HS-5 (cell line): ENCODE data around the gene SDCBP2.

ENCODE experiments used
- DNase-seq: peaks from one replicate; pipeline ENCODE4 v3.0.0-alpha.2; 2012; ENCODE audit warnings: low read depth

The SDCBP2 gene, protein sequence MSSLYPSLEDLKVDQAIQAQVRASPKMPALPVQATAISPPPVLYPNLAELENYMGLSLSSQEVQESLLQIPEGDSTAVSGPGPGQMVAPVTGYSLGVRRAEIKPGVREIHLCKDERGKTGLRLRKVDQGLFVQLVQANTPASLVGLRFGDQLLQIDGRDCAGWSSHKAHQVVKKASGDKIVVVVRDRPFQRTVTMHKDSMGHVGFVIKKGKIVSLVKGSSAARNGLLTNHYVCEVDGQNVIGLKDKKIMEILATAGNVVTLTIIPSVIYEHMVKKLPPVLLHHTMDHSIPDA

GRCh38 chr20:1328680-1329330 lies at the start of gene SDCBP2:
Gene SDCBP2, minus strand, starts transcription at chr20:1329139. Its CDS starts 8,723 bp downstream, at chr20:1320416.
- DNase-seq, result no peak

DNA sequence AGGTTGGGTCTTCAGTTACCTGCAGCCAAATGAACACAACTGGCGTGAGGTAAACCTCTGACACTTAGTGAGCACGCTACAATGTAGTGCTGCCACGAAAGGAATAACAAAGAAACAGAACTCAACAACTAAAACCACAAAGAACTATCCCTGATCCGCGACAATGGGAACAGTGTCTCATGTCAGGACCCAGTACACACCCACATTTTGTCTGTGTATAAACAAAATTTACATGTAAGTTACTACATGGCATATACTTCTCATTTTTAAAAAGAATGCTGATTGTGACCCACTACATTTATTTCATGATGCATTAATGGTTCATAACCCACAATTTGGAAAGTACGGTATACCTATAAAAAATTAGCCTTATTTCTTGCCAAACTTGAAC lies 49.8 kb upstream of the SDCBP2 start:
- DNase-seq, result no peak

DNA sequence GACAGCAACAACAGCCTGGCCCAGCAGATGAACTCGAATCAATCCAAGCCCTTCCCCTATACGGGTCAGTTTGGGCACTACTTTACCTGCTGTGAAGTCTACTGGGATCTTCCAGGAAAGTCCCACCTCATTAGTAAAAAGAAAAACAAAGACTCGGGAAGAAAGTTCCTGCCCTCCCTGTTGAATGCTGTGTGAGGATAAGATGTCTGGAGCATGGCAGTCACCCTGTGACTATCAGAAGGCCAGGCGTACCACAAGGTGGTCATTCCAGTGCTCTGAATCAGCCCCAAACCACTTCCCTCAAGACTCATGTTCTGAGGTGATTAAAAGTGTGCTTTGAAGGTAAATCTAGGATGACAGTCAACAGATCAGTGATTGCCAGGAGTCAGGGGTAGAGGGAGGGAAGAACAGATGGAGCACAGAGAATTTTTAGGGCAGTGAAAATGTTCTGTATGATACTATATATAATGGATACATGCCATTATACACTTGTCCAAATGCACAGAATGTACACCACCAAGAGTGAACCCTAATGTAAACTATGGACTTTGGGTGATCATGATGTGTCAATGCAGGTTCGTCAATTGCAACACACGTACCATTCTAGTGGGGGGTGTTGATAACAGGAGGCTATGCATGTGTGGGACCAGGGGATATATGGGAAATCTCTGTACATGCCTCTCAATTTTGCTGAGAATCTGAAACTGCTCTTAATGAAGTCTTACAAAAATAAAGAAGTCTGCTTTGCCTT lies 49.2 kb upstream of the SDCBP2 start:
- DNase-seq, result peak; percentile 39

- no peak for DNase-seq
Observed at GRCh38 chr20:1377341-1377871, 48.5 kb upstream of the SDCBP2 start.

GRCh38 chr20:1376408-1377270 lies 47.7 kb upstream of the SDCBP2 start:
- no peak for DNase-seq

- no peak for DNase-seq
Observed at GRCh38 chr20:1376007-1376406, 47.1 kb upstream of the SDCBP2 start.

DNA sequence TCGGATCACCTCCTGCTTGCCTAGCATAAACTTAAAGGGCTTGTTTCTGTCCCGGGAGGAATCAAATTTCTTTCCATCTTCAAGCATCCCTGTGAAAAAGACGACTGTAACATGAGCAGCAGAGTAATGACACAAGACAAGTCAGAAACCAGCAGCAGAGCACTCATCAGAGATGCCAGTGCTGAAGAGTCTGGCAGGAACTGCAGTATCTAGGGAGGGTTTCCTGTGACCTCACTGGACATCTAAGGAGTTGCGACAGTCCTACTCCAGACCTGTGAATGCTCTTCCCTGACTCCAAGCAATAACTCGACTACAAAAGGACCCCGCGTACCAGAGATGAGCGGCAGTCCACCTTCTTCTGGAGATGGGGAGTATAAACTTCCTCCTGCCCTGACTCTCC lies 46.6 kb upstream of the SDCBP2 start:
- peak; percentile 57 for DNase-seq

- no peak for DNase-seq
Observed at GRCh38 chr20:1374246-1374645, 45.3 kb upstream of the SDCBP2 start.

GRCh38 chr20:1373614-1374013 lies 44.7 kb upstream of the SDCBP2 start:
- no peak for DNase-seq

DNA sequence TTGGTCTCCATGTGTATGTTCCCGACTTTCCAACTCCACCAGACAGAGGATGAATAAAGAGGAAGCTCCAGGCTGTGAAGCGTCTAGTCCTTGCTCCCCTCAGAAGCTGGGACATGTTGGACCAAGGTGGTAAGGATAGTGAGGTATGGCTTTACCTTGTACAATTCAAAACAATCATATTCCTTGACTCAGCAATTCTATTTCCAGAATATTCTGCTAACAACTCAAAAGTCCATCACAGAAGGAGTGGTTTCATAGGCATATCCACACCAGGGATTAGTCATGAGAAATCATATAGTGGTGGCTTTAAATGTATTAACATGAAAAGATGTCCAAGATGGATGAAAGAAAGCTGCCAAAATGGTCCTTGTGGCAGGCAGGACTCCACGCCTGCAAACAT lies 44.1 kb upstream of the SDCBP2 start:
- DNase-seq, result no peak

GRCh38 chr20:1371830-1372539 lies 43.0 kb upstream of the SDCBP2 start:
- no peak for DNase-seq

- no peak for DNase-seq
Observed at GRCh38 chr20:1371202-1371782, 42.4 kb upstream of the SDCBP2 start.

DNA sequence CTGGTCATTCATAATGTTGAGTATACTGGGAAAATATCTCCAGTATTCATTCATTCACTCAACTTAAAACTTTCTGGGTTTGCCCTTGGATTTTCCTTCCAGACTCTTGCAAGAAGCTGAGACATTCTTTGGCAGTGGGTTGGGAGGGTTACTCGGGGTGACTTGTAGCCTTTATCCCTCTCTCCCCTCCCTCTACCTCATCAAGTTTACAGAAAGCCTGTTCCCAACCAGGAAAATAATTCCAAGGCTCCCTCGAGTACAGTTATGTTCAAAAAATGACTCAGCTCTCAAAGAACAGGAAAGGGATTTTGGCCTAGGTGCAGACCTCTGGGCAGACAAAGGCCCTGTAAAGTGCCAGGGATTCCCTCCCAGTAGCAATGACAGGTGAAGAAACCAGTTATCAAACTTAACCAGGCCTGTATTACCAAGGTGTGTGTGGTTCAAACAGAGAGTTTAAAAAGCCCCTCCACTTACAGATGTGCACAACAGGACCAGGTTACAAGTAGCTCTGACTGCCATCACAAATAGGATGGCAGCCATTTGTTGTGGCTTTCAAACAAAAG lies 41.7 kb upstream of the SDCBP2 start:
- peak; percentile 20 for DNase-seq

GRCh38 chr20:1369970-1370369 lies 41.0 kb upstream of the SDCBP2 start:
- no peak for DNase-seq

GRCh38 chr20:1368448-1369199 lies 39.7 kb upstream of the SDCBP2 start:
- no peak for DNase-seq

- no peak for DNase-seq
Observed at GRCh38 chr20:1367479-1367878, 38.5 kb upstream of the SDCBP2 start.

- DNase-seq, result no peak
Observed at GRCh38 chr20:1364106-1364505, 35.2 kb upstream of the SDCBP2 start.

GRCh38 chr20:1363522-1363921 lies 34.6 kb upstream of the SDCBP2 start:
- no peak for DNase-seq

GRCh38 chr20:1362484-1362883 lies 33.5 kb upstream of the SDCBP2 start:
- DNase-seq, result no peak
